HEK293 (cell line): ENCODE measurements around the gene PLK1.
A peak's percentile ranks its signal among the peaks of the same experiment; 100 is the strongest.

Source experiments
- CTCF ChIA-PET: fragments of 350-600 bp; formaldehyde crosslinking; extraction: SDS; loops from one replicate; lab custom pipeline; 2021; ENCODE audit warnings: antibody characterized with exemption; lab: Yijun Ruan, JAX
- POLR2A ChIA-PET: fragments of 300-600 bp; formaldehyde crosslinking; extraction: SDS; loops from one replicate; lab custom pipeline; 2020; ENCODE audit warnings: antibody characterized with exemption, inconsistent platforms; lab: Yijun Ruan, JAX
- H3K27ac ChIP-seq: fragments of 200-500 bp; sonication (Bioruptor generic); 2 replicates; pipeline ENCODE4 v1.5.1; 2014; ENCODE audit warnings: low read depth, low read length, control low read depth, inconsistent platforms; ENCODE audit errors: extremely low read depth
- H3K36me3 ChIP-seq, 2 experiments: fragments of 200-500 bp in 1 of 2; sonication (Bioruptor generic) in 1 of 2; 1 replicate in 1 of 2; 2 replicates in 1 of 2; pipeline ENCODE4 v1.5.1; 2014 to 2017; ENCODE audit warnings: inconsistent platforms in 2 of 2, low read length in 2 of 2; ENCODE audit not compliant: control insufficient read depth in 2 of 2, insufficient read depth in 1 of 2
- H3K4me1 ChIP-seq: fragments of 200-500 bp; sonication (Bioruptor generic); 2 replicates; pipeline ENCODE4 v1.5.1; 2014; ENCODE audit warnings: mild to moderate bottlenecking, low read length, inconsistent platforms; ENCODE audit not compliant: control insufficient read depth, insufficient read depth
- H3K4me3 ChIP-seq: 2 replicates; pipeline ENCODE4 v1.5.1; 2011; ENCODE audit warnings: low read depth, mild to moderate bottlenecking, control low read depth, low read length, moderate library complexity
- H3K9me3 ChIP-seq: fragments of 200-500 bp; sonication (Bioruptor generic); 2 replicates; pipeline ENCODE4 v1.5.1; 2014; ENCODE audit warnings: low read depth, low read length, inconsistent platforms; ENCODE audit not compliant: control insufficient read depth, insufficient read depth
- GLIS1 ChIP-seq: fragments of 450-650 bp; formaldehyde crosslinking; IDR thresholded peaks from 2 replicates; pipeline ENCODE4 v1.5.1; 2016; ENCODE audit warnings: missing biosample characterization, missing genetic modification characterization
- PRDM1 ChIP-seq: fragments of 450-650 bp; formaldehyde crosslinking; IDR thresholded peaks from 2 replicates; pipeline ENCODE4; 2016; ENCODE audit warnings: missing biosample characterization, missing genetic modification characterization
- PRDM6 ChIP-seq: fragments of 450-650 bp; formaldehyde crosslinking; IDR thresholded peaks from 2 replicates; pipeline ENCODE4 v1.5.1; 2017; ENCODE audit warnings: missing biosample characterization, missing genetic modification characterization
- SALL2 ChIP-seq: fragments of 450-650 bp; formaldehyde crosslinking; IDR thresholded peaks from 2 replicates; pipeline ENCODE4 v1.5.0; 2017; ENCODE audit warnings: missing biosample characterization, mild to moderate bottlenecking, missing genetic modification characterization, borderline replicate concordance
- SCRT1 ChIP-seq: fragments of 450-650 bp; formaldehyde crosslinking; IDR thresholded peaks from 2 replicates; pipeline ENCODE4 v1.5.1; 2016; ENCODE audit warnings: missing biosample characterization, missing genetic modification characterization, borderline replicate concordance
- ZBTB10 ChIP-seq: fragments of 450-650 bp; formaldehyde crosslinking; IDR thresholded peaks from 2 replicates; pipeline ENCODE4 v1.5.1; 2016; ENCODE audit warnings: missing biosample characterization, missing genetic modification characterization
- ZNF112 ChIP-seq: fragments of 450-650 bp; formaldehyde crosslinking; IDR thresholded peaks from 2 replicates; pipeline ENCODE4 v1.5.0; 2017; ENCODE audit warnings: missing biosample characterization, missing genetic modification characterization
- ZNF211 ChIP-seq: fragments of 450-650 bp; formaldehyde crosslinking; IDR thresholded peaks from 2 replicates; pipeline ENCODE4 v1.5.1; 2016; ENCODE audit warnings: low read depth, missing biosample characterization, missing genetic modification characterization
- ZNF214 ChIP-seq: fragments of 450-650 bp; formaldehyde crosslinking; IDR thresholded peaks from 2 replicates; pipeline ENCODE4 v1.5.1; 2017; ENCODE audit warnings: missing biosample characterization, mild to moderate bottlenecking, missing genetic modification characterization, borderline replicate concordance
- ZNF23 ChIP-seq: fragments of 450-650 bp; formaldehyde crosslinking; IDR thresholded peaks from 2 replicates; pipeline ENCODE4 v1.5.1; 2016; ENCODE audit warnings: missing biosample characterization, missing genetic modification characterization, borderline replicate concordance
- ZNF239 ChIP-seq: fragments of 450-650 bp; formaldehyde crosslinking; IDR thresholded peaks from 2 replicates; pipeline ENCODE4 v1.5.1; 2016; ENCODE audit warnings: missing biosample characterization, missing genetic modification characterization
- ZNF280D ChIP-seq: fragments of 450-650 bp; formaldehyde crosslinking; IDR thresholded peaks from 2 replicates; pipeline ENCODE4 v1.5.1; 2016; ENCODE audit warnings: missing biosample characterization, missing genetic modification characterization
- ZNF341 ChIP-seq: fragments of 450-650 bp; formaldehyde crosslinking; IDR thresholded peaks from 2 replicates; pipeline ENCODE4; 2016; ENCODE audit warnings: low read depth, missing biosample characterization, missing genetic modification characterization
- ZNF366 ChIP-seq: fragments of 450-650 bp; formaldehyde crosslinking; conservative IDR thresholded peaks from 2 replicates; pipeline ENCODE4 v1.5.1; 2016; ENCODE audit warnings: missing biosample characterization, missing genetic modification characterization
- ZNF426 ChIP-seq: fragments of 450-650 bp; formaldehyde crosslinking; IDR thresholded peaks from 2 replicates; pipeline ENCODE4 v1.5.1; 2017; ENCODE audit warnings: missing biosample characterization, missing genetic modification characterization, mild to moderate bottlenecking, inconsistent platforms, moderate library complexity
- ZNF510 ChIP-seq: fragments of 450-650 bp; formaldehyde crosslinking; IDR thresholded peaks from 2 replicates; pipeline ENCODE4 v1.5.1; 2018; ENCODE audit warnings: mild to moderate bottlenecking, missing genetic modification characterization, missing biosample characterization; ENCODE audit not compliant: insufficient replicate concordance
- ZNF596 ChIP-seq: fragments of 450-650 bp; IDR thresholded peaks from 2 replicates; pipeline ENCODE4 v1.5.0; 2018; ENCODE audit warnings: missing biosample characterization, mild to moderate bottlenecking, missing genetic modification characterization, moderate library complexity
- ZNF621 ChIP-seq: fragments of 450-650 bp; formaldehyde crosslinking; IDR thresholded peaks from 2 replicates; pipeline ENCODE4 v1.5.1; 2017; ENCODE audit warnings: missing biosample characterization, missing genetic modification characterization
- ZNF747 ChIP-seq: fragments of 450-650 bp; formaldehyde crosslinking; IDR thresholded peaks from 2 replicates; pipeline ENCODE4 v1.5.1; 2016; ENCODE audit warnings: missing biosample characterization, missing genetic modification characterization
- ZNF776 ChIP-seq: fragments of 450-650 bp; formaldehyde crosslinking; IDR thresholded peaks from 2 replicates; pipeline ENCODE4 v1.5.0; 2017; ENCODE audit warnings: missing biosample characterization, missing genetic modification characterization, borderline replicate concordance
- ZNF791 ChIP-seq: fragments of 450-650 bp; formaldehyde crosslinking; IDR thresholded peaks from 2 replicates; pipeline ENCODE4 v1.5.1; 2016; ENCODE audit warnings: missing biosample characterization, missing genetic modification characterization
- ZSCAN18 ChIP-seq: fragments of 450-650 bp; formaldehyde crosslinking; IDR thresholded peaks from 2 replicates; pipeline ENCODE4 v1.5.1; 2016; ENCODE audit warnings: missing biosample characterization, missing genetic modification characterization

PLK1 gene

GRCh38 chr16:23694644-23695373 is 16.1 kb downstream of the PLK1 start (continued):
- TF ChIP-seq ZNF621 (tag by site-specific recombination) = no peak
- no peak for TF ChIP-seq ZNF791 (tag by site-specific recombination)
- no peak for TF ChIP-seq ZNF280D (tag by site-specific recombination)
- peak; percentile 33; the same call in 1 of the 2 replicates for TF ChIP-seq GLIS1

- ChIA-PET CTCF (no interaction called here), POLR2A (no interaction called here)
- Histone ChIP-seq H3K4me3 (no peak overlapping the region), H3K36me3 (peaks cover 0 to 18% of the 10 kb centered on the region in 2 experiments; a peak in 2 of 3 replicates), H3K27ac (no peak overlapping the region), H3K4me1 (peaks cover 2% of the 10 kb centered on the region; the same call in 1 of the 2 replicates), H3K9me3 (no peaks in the 10 kb centered on the region)
- TF ChIP-seq ZNF211 (no peak), ZSCAN18 (tag by site-specific recombination) (no peak), ZNF510 (tag by site-specific recombination) (no peak), ZNF747 (no peak), ZNF341 (tag by site-specific recombination) (no peak), ZNF214 (tag by site-specific recombination) (no peak), ZNF112 (no peak), ZNF776 (no peak), ZNF23 (no peak), PRDM1 (tag by site-specific recombination) (no peak), ZBTB10 (no peak), ZNF596 (tag by site-specific recombination) (no peak), SCRT1 (tag by site-specific recombination) (no peak), SALL2 (tag by site-specific recombination) (no peak), ZNF239 (tag by site-specific recombination) (no peak), ZNF366 (no peak), PRDM6 (no peak), ZNF426 (tag by site-specific recombination) (no peak), ZNF791 (tag by site-specific recombination) (no peak)
Observed at GRCh38 chr16:23695756-23696155, 17.1 kb downstream of the PLK1 start.
